Measurements from ENCODE around the gene ZNF195. TPM values are rescaled to one million over a fixed set of nuclear protein-coding genes. Genes with fewer than 3 reads are reported as not detected.
A peak's percentile ranks its signal among the peaks of the same experiment; 100 is the strongest.
"Not testable (repeated sequence)": the region's sequence is repeated elsewhere in the genome, so short reads cannot be mapped to it uniquely, and the experiment has no call there.

ZNF195 gene
- 40.5 TPM for polyA plus RNA-seq (2013)

DNA sequence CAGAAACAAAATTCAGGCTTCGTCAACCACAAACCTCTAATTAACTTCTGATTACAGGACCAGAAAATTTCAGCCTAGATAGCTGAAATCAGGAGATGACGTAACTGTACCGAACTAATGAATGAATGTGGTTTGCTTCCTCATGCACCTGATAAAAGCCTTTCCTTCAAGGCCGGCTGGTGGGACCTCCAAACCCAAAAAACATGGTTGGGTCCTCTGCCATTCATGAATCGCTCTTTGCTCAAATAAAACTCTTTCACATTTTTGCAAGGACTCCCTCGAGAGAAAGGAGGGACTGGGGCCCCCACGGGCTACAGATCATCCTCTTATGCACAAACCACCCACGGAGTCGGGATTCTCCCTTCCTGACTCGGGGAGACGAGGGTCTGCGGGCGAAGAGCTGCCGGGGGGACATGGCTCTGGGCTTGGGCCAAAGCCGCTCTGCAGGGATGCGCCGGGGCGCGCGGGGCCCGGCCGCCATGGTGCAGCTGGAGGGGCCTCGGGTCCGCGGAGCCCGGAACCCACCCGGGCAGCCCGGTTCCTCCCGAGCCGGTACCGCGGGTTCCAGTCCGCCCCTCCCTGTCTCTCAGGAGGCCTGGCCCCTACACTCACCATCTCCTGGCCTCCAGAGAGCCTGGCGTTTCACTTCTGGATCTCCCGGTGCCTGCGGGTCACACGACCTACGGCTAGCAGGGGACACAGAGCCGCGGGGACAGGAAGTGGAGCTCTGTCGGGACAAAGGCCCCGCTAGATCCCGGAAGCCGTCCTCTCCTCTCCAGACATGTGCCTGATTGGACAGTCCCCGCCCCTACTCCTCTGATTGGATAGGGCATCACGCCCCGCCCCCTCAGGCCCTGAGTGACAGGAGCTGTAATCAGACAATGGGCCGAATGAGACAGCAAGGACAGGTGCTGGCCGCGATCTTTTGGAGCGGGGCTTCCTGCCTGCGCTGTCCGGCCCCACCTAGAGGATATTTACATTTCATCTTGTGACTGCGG lies at the start of gene ZNF195:
Gene ZNF195 (minus strand): TSS at position 721 of the 998 bp plus-strand sequence. CDS start 106 bp downstream, at position 615.
- DNase-seq, result peak; percentile 97 to 98 (median 98)
- Histone ChIP-seq H3K27me3 (replicated peaks in 2 of 5; ENCODE audit: control insufficient read depth in 4 of 5, insufficient read depth in 5 of 5, low read length in 4 of 5) (no peaks in the 10 kb centered on the region), H3K4me3 (ENCODE audit: control insufficient read depth in 1 of 7, extremely low read depth in 1 of 7, insufficient read depth in 4 of 7, low read depth in 2 of 7, low read length in 6 of 7) (peak within 1 kb of the TSS; percentile 81 to 95 (median 89)), H3K27ac (ENCODE audit: insufficient read depth in 1 of 2, low read depth in 1 of 2, low read length in 2 of 2, poor library complexity in 1 of 2, severe bottlenecking in 2 of 2) (peak within 1 kb of the TSS; percentile 85 to 93), H3K36me3 (ENCODE audit: control insufficient read depth in 4 of 4, insufficient read depth in 4 of 4, low read length in 3 of 4) (peaks cover 24 to 41% (median 31%) of the 10 kb centered on the region in 4 experiments), H3K4me1 (ENCODE audit: control extremely low read depth in 1 of 4, control insufficient read depth in 4 of 4, insufficient read depth in 4 of 4, low read length in 3 of 4) (peaks cover 0 to 20% (median 6%) of the 10 kb centered on the region in 4 experiments), H3K9me3 (ENCODE audit: control extremely low read depth in 1 of 5, control insufficient read depth in 4 of 5, insufficient read depth in 2 of 5, low read depth in 1 of 5, low read length in 4 of 5) (peaks cover 3 to 40% (median 10%) of the 10 kb centered on the region in 5 experiments)
- 0% methylated on average over 44 of the region's 54 CpGs for WGBS (ENCODE audit: insufficient coverage)
- POLR2A ChIA-PET, result no interaction called here
- CTCF ChIA-PET, result interaction anchor here (0.7 to 4.7 kb wide), 2 partner anchors 30 to 42 kb away, joined by 4 to 19 read pairs; no protein-coding TSS in a partner anchor

DNA sequence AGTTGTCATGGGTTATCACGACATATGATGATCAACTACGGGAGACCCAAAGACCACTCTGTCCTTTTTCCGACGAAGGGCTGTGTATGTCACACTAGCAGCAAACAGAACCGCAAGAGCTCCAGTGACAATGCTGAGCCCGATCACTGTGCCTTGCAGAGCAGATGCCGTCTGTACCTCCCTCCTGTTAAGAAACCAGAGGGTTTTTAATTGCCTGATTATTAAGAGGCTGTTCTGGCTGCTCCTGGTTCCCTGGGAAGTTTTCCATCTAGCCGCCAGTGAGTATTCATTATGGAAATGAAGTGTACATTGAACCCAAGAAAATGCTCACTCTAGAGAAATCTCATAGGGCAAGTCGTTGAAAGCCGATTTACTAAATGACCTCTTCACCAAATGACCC lies 49.1 kb upstream of the ZNF195 start:
- CTCF ChIA-PET; POLR2A ChIA-PET; H3K4me1 ChIP-seq (ENCODE audit: control extremely low read depth in 1 of 4, control insufficient read depth in 4 of 4, insufficient read depth in 4 of 4, low read length in 3 of 4); H3K4me3 ChIP-seq (ENCODE audit: control insufficient read depth in 1 of 7, extremely low read depth in 1 of 7, insufficient read depth in 4 of 7, low read depth in 2 of 7, low read length in 6 of 7); H3K27me3 ChIP-seq (replicated peaks in 2 of 5; ENCODE audit: control insufficient read depth in 4 of 5, insufficient read depth in 5 of 5, low read length in 4 of 5); H3K36me3 ChIP-seq (ENCODE audit: control insufficient read depth in 4 of 4, insufficient read depth in 4 of 4, low read length in 3 of 4); H3K9me3 ChIP-seq (ENCODE audit: control extremely low read depth in 1 of 5, control insufficient read depth in 4 of 5, insufficient read depth in 2 of 5, low read depth in 1 of 5, low read length in 4 of 5); DNase-seq; H3K27ac ChIP-seq (ENCODE audit: insufficient read depth in 1 of 2, low read depth in 1 of 2, low read length in 2 of 2, poor library complexity in 1 of 2, severe bottlenecking in 2 of 2): not testable (repeated sequence)
- WGBS (ENCODE audit: insufficient coverage), result 98% methylated on average over 7 of the region's 10 CpGs

DNA sequence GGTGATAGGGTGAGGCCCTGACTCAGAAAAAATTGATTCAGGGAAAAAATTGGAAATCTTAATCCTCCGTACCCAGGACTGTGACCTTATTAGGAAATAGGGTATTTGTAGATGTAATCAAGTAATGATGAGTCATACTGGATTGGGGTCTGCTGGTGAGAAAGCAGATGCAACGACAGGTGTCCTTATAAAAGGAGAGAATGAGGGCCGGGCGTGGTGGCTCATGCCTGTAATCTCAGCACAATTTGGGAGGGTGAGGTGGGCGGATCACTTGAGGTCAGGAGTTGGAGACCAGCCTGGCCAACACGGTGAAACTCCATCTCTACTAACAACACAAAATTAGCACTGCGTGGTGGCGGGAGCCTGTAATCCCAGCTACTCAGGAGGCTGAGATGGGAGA lies 47.6 kb upstream of the ZNF195 start:
- H3K36me3 ChIP-seq (ENCODE audit: control insufficient read depth in 4 of 4, insufficient read depth in 4 of 4, low read length in 3 of 4); H3K4me3 ChIP-seq (ENCODE audit: control insufficient read depth in 1 of 7, extremely low read depth in 1 of 7, insufficient read depth in 4 of 7, low read depth in 2 of 7, low read length in 6 of 7); DNase-seq; H3K27ac ChIP-seq (ENCODE audit: insufficient read depth in 1 of 2, low read depth in 1 of 2, low read length in 2 of 2, poor library complexity in 1 of 2, severe bottlenecking in 2 of 2); H3K27me3 ChIP-seq (replicated peaks in 2 of 5; ENCODE audit: control insufficient read depth in 4 of 5, insufficient read depth in 5 of 5, low read length in 4 of 5); CTCF ChIA-PET; H3K9me3 ChIP-seq (ENCODE audit: control extremely low read depth in 1 of 5, control insufficient read depth in 4 of 5, insufficient read depth in 2 of 5, low read depth in 1 of 5, low read length in 4 of 5): not testable (repeated sequence)
- POLR2A ChIA-PET, result interaction anchor here (0.7 kb wide), 1 partner anchor 784 kb away, joined by 5 read pairs; no protein-coding TSS in a partner anchor
- WGBS (ENCODE audit: insufficient coverage), result 100% methylated on average over 2 of the region's 8 CpGs
- H3K4me1 ChIP-seq (ENCODE audit: control extremely low read depth in 1 of 4, control insufficient read depth in 4 of 4, insufficient read depth in 4 of 4, low read length in 3 of 4), result peaks cover 0 to 12% (median 6%) of the 10 kb centered on the region in 4 experiments

GRCh38 chr11:3423928-3424327 lies 45.0 kb upstream of the ZNF195 start:
- POLR2A ChIA-PET, CTCF ChIA-PET: not testable (repeated sequence)

GRCh38 chr11:3423138-3423731 lies 44.3 kb upstream of the ZNF195 start:
- DNase-seq, result peak in 1 of 3 donors; percentile 35
- H3K27ac ChIP-seq (ENCODE audit: insufficient read depth in 1 of 2, low read depth in 1 of 2, low read length in 2 of 2, poor library complexity in 1 of 2, severe bottlenecking in 2 of 2); CTCF ChIA-PET; POLR2A ChIA-PET; H3K27me3 ChIP-seq (replicated peaks in 2 of 5; ENCODE audit: control insufficient read depth in 4 of 5, insufficient read depth in 5 of 5, low read length in 4 of 5); H3K9me3 ChIP-seq (ENCODE audit: control extremely low read depth in 1 of 5, control insufficient read depth in 4 of 5, insufficient read depth in 2 of 5, low read depth in 1 of 5, low read length in 4 of 5); H3K36me3 ChIP-seq (ENCODE audit: control insufficient read depth in 4 of 4, insufficient read depth in 4 of 4, low read length in 3 of 4): not testable (repeated sequence)
- peak overlapping the region; percentile 27 to 84 (median 70) for H3K4me3 ChIP-seq (ENCODE audit: control insufficient read depth in 1 of 7, extremely low read depth in 1 of 7, insufficient read depth in 4 of 7, low read depth in 2 of 7, low read length in 6 of 7)
- WGBS (ENCODE audit: insufficient coverage), result 0% methylated on average over 25 of the region's 46 CpGs
- H3K4me1 ChIP-seq (ENCODE audit: control extremely low read depth in 1 of 4, control insufficient read depth in 4 of 4, insufficient read depth in 4 of 4, low read length in 3 of 4), result peaks cover 0 to 12% (median 6%) of the 10 kb centered on the region in 4 experiments

More at GRCh38 chr11:3423928-3424327, 45.0 kb upstream of the ZNF195 start:
- H3K27ac ChIP-seq (ENCODE audit: insufficient read depth in 1 of 2, low read depth in 1 of 2, low read length in 2 of 2, poor library complexity in 1 of 2, severe bottlenecking in 2 of 2); H3K9me3 ChIP-seq (ENCODE audit: control extremely low read depth in 1 of 5, control insufficient read depth in 4 of 5, insufficient read depth in 2 of 5, low read depth in 1 of 5, low read length in 4 of 5); H3K27me3 ChIP-seq (replicated peaks in 2 of 5; ENCODE audit: control insufficient read depth in 4 of 5, insufficient read depth in 5 of 5, low read length in 4 of 5); DNase-seq; H3K36me3 ChIP-seq (ENCODE audit: control insufficient read depth in 4 of 4, insufficient read depth in 4 of 4, low read length in 3 of 4): not testable (repeated sequence)
- peak overlapping the region in 2 of 7 experiments; percentile 15 to 66 for H3K4me3 ChIP-seq (ENCODE audit: control insufficient read depth in 1 of 7, extremely low read depth in 1 of 7, insufficient read depth in 4 of 7, low read depth in 2 of 7, low read length in 6 of 7)
- WGBS (ENCODE audit: insufficient coverage), result no CpG with 5 or more reads among the region's 5 CpGs
- H3K4me1 ChIP-seq (ENCODE audit: control extremely low read depth in 1 of 4, control insufficient read depth in 4 of 4, insufficient read depth in 4 of 4, low read length in 3 of 4), result peaks cover 0 to 12% (median 6%) of the 10 kb centered on the region in 4 experiments

DNA sequence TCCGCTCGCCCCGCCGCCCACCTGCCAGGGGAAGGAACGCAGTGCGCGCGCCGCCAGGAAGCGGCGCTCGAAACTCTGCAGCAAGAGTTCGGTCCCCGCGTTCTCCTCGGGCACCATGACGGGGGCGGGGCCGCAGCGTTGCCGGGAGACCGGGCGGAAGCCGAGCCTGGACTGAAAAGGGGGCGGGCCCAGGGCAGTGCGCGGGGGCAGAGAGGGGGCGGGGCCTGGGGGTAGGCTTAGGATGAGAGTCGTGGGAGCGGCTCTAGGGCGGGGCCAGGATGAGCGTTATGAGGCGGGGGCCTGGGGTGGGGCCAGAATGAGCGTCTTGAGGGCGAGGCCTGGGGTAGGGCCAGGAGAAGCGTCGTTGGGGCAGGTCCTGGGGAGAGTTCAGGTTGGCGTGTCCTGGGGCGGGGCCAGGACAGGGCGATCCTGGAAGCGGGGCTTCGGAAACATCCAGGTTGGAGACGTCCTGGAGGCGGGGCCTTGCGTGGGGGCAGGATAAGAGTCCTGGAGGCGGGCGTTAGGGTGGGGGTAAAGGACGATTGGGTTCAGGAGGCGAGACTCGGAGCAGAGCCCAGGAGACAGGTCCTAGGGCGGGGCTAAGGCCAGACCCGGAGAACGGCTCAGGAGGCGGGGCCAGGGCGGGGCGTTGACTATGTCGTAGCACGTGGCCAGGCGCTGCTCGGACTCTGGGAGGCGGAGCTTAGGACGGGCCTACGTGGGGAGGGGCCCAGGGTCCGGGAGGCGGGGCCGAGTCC lies 43.6 kb upstream of the ZNF195 start:
- POLR2A ChIA-PET, result not testable (repeated sequence)
- WGBS (ENCODE audit: insufficient coverage), result under 1% methylated on average over 44 of the region's 66 CpGs

More for the DNA sequence above, 43.6 kb upstream of the ZNF195 start:
- H3K36me3 ChIP-seq (ENCODE audit: control insufficient read depth in 4 of 4, insufficient read depth in 4 of 4, low read length in 3 of 4); H3K27me3 ChIP-seq (replicated peaks in 2 of 5; ENCODE audit: control insufficient read depth in 4 of 5, insufficient read depth in 5 of 5, low read length in 4 of 5); H3K9me3 ChIP-seq (ENCODE audit: control extremely low read depth in 1 of 5, control insufficient read depth in 4 of 5, insufficient read depth in 2 of 5, low read depth in 1 of 5, low read length in 4 of 5); CTCF ChIA-PET: not testable (repeated sequence)
- Histone ChIP-seq H3K4me3 (ENCODE audit: control insufficient read depth in 1 of 7, extremely low read depth in 1 of 7, insufficient read depth in 4 of 7, low read depth in 2 of 7, low read length in 6 of 7) (peak overlapping the region; percentile 35 to 84 (median 70)), H3K4me1 (ENCODE audit: control extremely low read depth in 1 of 4, control insufficient read depth in 4 of 4, insufficient read depth in 4 of 4, low read length in 3 of 4) (peaks cover 0 to 12% (median 6%) of the 10 kb centered on the region in 4 experiments), H3K27ac (ENCODE audit: insufficient read depth in 1 of 2, low read depth in 1 of 2, low read length in 2 of 2, poor library complexity in 1 of 2, severe bottlenecking in 2 of 2) (peak overlapping the region in 1 of 2 experiments; percentile 58)
- DNase-seq, result peak; percentile 90 to 95 (median 94)

Measured in common myeloid progenitor, CD34-positive (primary cell).